ENCODE data around the gene PRR30.

PRR30 gene

GRCh38 chr2:27131429-27131828 lies 7.8 kb downstream of the PRR30 start:
- no peak for TF ChIP-seq REST (IDR thresholded peaks at IDR 0.05; ENCODE audit: insufficient replicate concordance, low read depth)
- no peak for TF ChIP-seq GABPA (IDR thresholded peaks at IDR 0.05; ENCODE audit: low read depth)
- TF ChIP-seq POLR2AphosphoS5 (IDR thresholded peaks at IDR 0.05; ENCODE audit: low read depth), result no peak
- TF ChIP-seq SPI1 (IDR thresholded peaks at IDR 0.05; ENCODE audit: borderline replicate concordance, low read depth), result no peak
- no peak for TF ChIP-seq CTCF (IDR thresholded peaks at IDR 0.05; ENCODE audit: insufficient read depth, low read length)
- no peak overlapping the region for H3K27ac ChIP-seq (replicated peaks)

GRCh38 chr2:27130396-27130795 lies 8.8 kb downstream of the PRR30 start:
- no peak for DNase-seq (ENCODE audit: low read depth in 1 of 2, low spot score in 1 of 2)
- Histone ChIP-seq H3K27me3 (ENCODE audit: insufficient read depth, poor library complexity, severe bottlenecking) (no peaks in the 10 kb centered on the region), H3K4me3 (replicated peaks; ENCODE audit: insufficient read depth, low read length) (no peak overlapping the region), H3K27ac (replicated peaks) (no peak overlapping the region)
- TF ChIP-seq GABPA (IDR thresholded peaks at IDR 0.05; ENCODE audit: low read depth) (no peak), SPI1 (IDR thresholded peaks at IDR 0.05; ENCODE audit: borderline replicate concordance, low read depth) (no peak), REST (IDR thresholded peaks at IDR 0.05; ENCODE audit: insufficient replicate concordance, low read depth) (no peak), POLR2AphosphoS5 (IDR thresholded peaks at IDR 0.05; ENCODE audit: low read depth) (no peak), CTCF (IDR thresholded peaks at IDR 0.05; ENCODE audit: insufficient read depth, low read length) (no peak)

More at GRCh38 chr2:27131429-27131828, 7.8 kb downstream of the PRR30 start:
- Histone ChIP-seq H3K4me3 (replicated peaks; ENCODE audit: insufficient read depth, low read length) (no peak overlapping the region), H3K27me3 (ENCODE audit: insufficient read depth, poor library complexity, severe bottlenecking) (no peaks in the 10 kb centered on the region)
- no peak for DNase-seq (ENCODE audit: low read depth in 1 of 2, low spot score in 1 of 2)

- no peaks in the 10 kb centered on the region for H3K27me3 ChIP-seq (ENCODE audit: insufficient read depth, poor library complexity, severe bottlenecking)
- H3K4me3 ChIP-seq (replicated peaks; ENCODE audit: insufficient read depth, low read length), result no peak overlapping the region
- TF ChIP-seq POLR2AphosphoS5 (IDR thresholded peaks at IDR 0.05; ENCODE audit: low read depth) (peak; percentile 34; the same call in 1 of the 2 replicates), SPI1 (IDR thresholded peaks at IDR 0.05; ENCODE audit: borderline replicate concordance, low read depth) (no peak)
- no peak for DNase-seq (ENCODE audit: low read depth in 1 of 2, low spot score in 1 of 2)
- H3K27ac ChIP-seq (replicated peaks), result no peak overlapping the region
Observed at GRCh38 chr2:27128668-27129571, 10.3 kb downstream of the PRR30 start.

GRCh38 chr2:27127883-27128667 lies 11.1 kb downstream of the PRR30 start:
- H3K27me3 ChIP-seq (ENCODE audit: insufficient read depth, poor library complexity, severe bottlenecking), result no peaks in the 10 kb centered on the region
- TF ChIP-seq SPI1 (IDR thresholded peaks at IDR 0.05; ENCODE audit: borderline replicate concordance, low read depth), result no peak
- no peak; the same call in 1 of the 2 replicates for TF ChIP-seq POLR2AphosphoS5 (IDR thresholded peaks at IDR 0.05; ENCODE audit: low read depth)
- DNase-seq (ENCODE audit: low read depth in 1 of 2, low spot score in 1 of 2), result no peak
- no peak overlapping the region for H3K27ac ChIP-seq (replicated peaks)
- H3K4me3 ChIP-seq (replicated peaks; ENCODE audit: insufficient read depth, low read length), result no peak overlapping the region

All from HL-60 (cell line).